HepG2 (cell line): ENCODE measurements around the gene EBF4. TPM values are rescaled to one million over a fixed set of nuclear protein-coding genes. Genes with fewer than 3 reads are reported as not detected.

Source experiments
- BORCS8-MEF2B ChIP-seq: sonication (generic); formaldehyde crosslinking; IDR thresholded peaks from 2 replicates; pipeline ENCODE4 v1.8.0; 2022; ENCODE audit warnings: mild to moderate bottlenecking, missing genetic modification reagents
- BRD4 ChIP-seq: sonication (generic); formaldehyde crosslinking; IDR thresholded peaks from 2 replicates; pipeline ENCODE4 v1.4.0; 2020; ENCODE audit warnings: missing genetic modification reagents
- CEBPG ChIP-seq: IDR thresholded peaks from 2 replicates; pipeline ENCODE4 v1.6.1; 2016
- FOSL1 ChIP-seq: sonication (generic); formaldehyde crosslinking; IDR thresholded peaks from 2 replicates; pipeline ENCODE4 v1.9.0; 2021; ENCODE audit warnings: missing genetic modification reagents, borderline replicate concordance
- GABPB1 ChIP-seq: IDR thresholded peaks from 2 replicates; pipeline ENCODE4 v1.6.1; 2016; ENCODE audit warnings: mild to moderate bottlenecking, missing genetic modification reagents, moderate library complexity, missing compliant biosample characterization
- HDAC1 ChIP-seq: sonication (generic); formaldehyde crosslinking; IDR thresholded peaks from 2 replicates; pipeline ENCODE4 v1.5.1; 2020; ENCODE audit warnings: mild to moderate bottlenecking, missing genetic modification reagents
- HOXA9 ChIP-seq: sonication (generic); formaldehyde crosslinking; IDR thresholded peaks from 2 replicates; pipeline ENCODE4 v1.8.1; 2022; ENCODE audit warnings: missing genetic modification reagents, mild to moderate bottlenecking, moderate library complexity, borderline replicate concordance
- NKX3-1 ChIP-seq: sonication (generic); formaldehyde crosslinking; IDR thresholded peaks from 2 replicates; pipeline ENCODE4 v1.5.0; 2020; ENCODE audit warnings: missing genetic modification reagents
- SMARCC2 ChIP-seq: fragments of 450-650 bp; IDR thresholded peaks from 2 replicates; pipeline ENCODE4 v1.6.1; 2017; ENCODE audit warnings: antibody characterized with exemption, mild to moderate bottlenecking
- SMYD3 ChIP-seq: sonication (generic); formaldehyde crosslinking; IDR thresholded peaks from 2 replicates; pipeline ENCODE4 v1.8.1; 2023; ENCODE audit warnings: mild to moderate bottlenecking, missing genetic modification reagents
- SPEN ChIP-seq: sonication (generic); formaldehyde crosslinking; IDR thresholded peaks from 2 replicates; pipeline ENCODE4 v1.5.1; 2020; ENCODE audit warnings: low read depth, mild to moderate bottlenecking, missing genetic modification reagents
- TBL1XR1 ChIP-seq: fragments of 150-350 bp; IDR thresholded peaks from 2 replicates; pipeline ENCODE4 v1.6.1; 2014; ENCODE audit warnings: borderline replicate concordance, low read length; ENCODE audit not compliant: partially characterized antibody
- YEATS4 ChIP-seq: sonication (generic); formaldehyde crosslinking; IDR thresholded peaks from 2 replicates; pipeline ENCODE4 v1.4.0; 2020; ENCODE audit warnings: missing genetic modification reagents, borderline replicate concordance
- ZNF430 ChIP-seq: sonication (generic); formaldehyde crosslinking; IDR thresholded peaks from 2 replicates; pipeline ENCODE4 v1.9.0; 2021; ENCODE audit warnings: mild to moderate bottlenecking, missing genetic modification reagents
- ZNF552 ChIP-seq: sonication (generic); formaldehyde crosslinking; IDR thresholded peaks from 2 replicates; pipeline ENCODE4 v1.9.0; 2022; ENCODE audit warnings: missing genetic modification reagents, mild to moderate bottlenecking, borderline replicate concordance
- polyA plus RNA-seq, 8 experiments: library from polyadenylated mRNA; depleted of rRNA in 3 of 8; stranded (reverse) in 7 of 8; unstranded in 1 of 8; fragments of >200 nt; fragmentation: Illumina TruSeq in 4 of 8; extraction: Trizol in 4 of 8; gene quantifications; 2 replicates each; pipeline versions ENCODE4 v1.2.1 to v1.2.3, GENCODE V29; 2011 to 2016; ENCODE audit warnings: low read depth in 4 of 8, missing spikeins in 1 of 8, mixed read lengths in 1 of 8; ENCODE audit not compliant: insufficient read depth in 1 of 8
- total RNA-seq, 5 experiments: library from RNA; depleted of rRNA; stranded (reverse); fragments of >200 nt; fragmentation: Illumina TruSeq; extraction: Trizol; gene quantifications; 2 replicates each; pipeline ENCODE4 v1.2.3, GENCODE V29; 2016; ENCODE audit warnings: low read depth in 1 of 5
- TF ChIP-seq, protein P1 (sequence below): sonication (generic); formaldehyde crosslinking; IDR thresholded peaks from 2 replicates; pipeline ENCODE4 v1.4.0; 2020; ENCODE audit warnings: missing genetic modification reagents, borderline replicate concordance
- TF ChIP-seq, protein P2 (sequence below): sonication (generic); formaldehyde crosslinking; conservative IDR thresholded peaks from 2 replicates; pipeline ENCODE4 v1.4.0; 2020; ENCODE audit warnings: missing genetic modification reagents
- TF ChIP-seq, protein P3 (sequence below): IDR thresholded peaks from 2 replicates; pipeline ENCODE4 v1.6.1; 2018; ENCODE audit warnings: missing genetic modification reagents
- TF ChIP-seq, protein P4 (sequence below): sonication (generic); formaldehyde crosslinking; IDR thresholded peaks from 2 replicates; pipeline ENCODE4 v1.8.0; 2022; ENCODE audit warnings: low read depth, missing genetic modification reagents
- TF ChIP-seq, protein P5 (sequence below): sonication (generic); formaldehyde crosslinking; IDR thresholded peaks from 2 replicates; pipeline ENCODE4 v1.5.1; 2020; ENCODE audit warnings: missing genetic modification reagents, mild to moderate bottlenecking, borderline replicate concordance

EBF4 gene
- total and polyA plus RNA-seq, 2 of the 13 experiments (the other 11 are each of a cell fraction or from before 2014, with no cell fraction given) = 0.84 to 2.2 TPM

DNA sequence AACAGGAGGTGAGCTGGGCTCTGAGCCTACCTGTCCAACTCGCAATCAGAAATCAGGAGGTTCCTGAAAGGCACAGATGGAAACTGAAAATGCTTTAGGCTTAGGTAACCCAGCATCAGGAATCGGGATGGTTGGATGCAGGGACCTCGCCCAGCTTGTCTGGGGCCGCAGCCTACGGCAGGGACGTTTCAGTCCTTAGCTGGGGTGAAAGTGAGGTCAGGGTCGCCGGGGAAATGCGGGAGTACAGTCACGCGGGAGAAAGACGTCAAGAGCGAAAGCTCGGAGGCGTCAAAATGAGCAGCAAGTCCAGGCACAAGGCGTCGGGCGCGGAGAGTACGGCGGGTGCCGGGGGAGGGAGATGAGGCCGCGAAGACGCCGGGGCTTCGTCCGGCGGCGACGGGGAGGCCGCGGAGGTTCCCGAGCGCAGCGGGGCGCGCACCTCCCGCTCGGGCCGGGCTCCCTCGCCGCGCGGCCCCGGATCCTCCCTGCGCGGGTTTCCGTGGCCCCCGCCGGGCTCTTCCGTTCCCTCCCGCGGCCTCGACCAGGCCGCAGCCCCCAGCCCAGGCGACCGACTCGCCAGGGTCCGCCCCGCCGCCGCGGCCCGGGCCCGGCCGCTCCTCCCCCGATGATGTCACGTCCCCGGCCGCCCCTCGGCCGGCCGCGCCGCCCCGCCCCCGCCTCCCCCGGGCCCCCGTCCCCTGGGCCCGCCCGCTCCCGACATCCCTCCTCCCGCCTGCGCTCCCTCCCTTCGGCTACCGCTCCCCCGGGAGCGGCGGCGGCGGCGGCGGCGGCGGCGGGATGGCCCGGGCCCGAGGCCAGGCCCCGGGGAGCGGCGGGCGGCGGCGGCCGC lies at the start of gene EBF4 (continued):
- TF ChIP-seq, protein P1, sequence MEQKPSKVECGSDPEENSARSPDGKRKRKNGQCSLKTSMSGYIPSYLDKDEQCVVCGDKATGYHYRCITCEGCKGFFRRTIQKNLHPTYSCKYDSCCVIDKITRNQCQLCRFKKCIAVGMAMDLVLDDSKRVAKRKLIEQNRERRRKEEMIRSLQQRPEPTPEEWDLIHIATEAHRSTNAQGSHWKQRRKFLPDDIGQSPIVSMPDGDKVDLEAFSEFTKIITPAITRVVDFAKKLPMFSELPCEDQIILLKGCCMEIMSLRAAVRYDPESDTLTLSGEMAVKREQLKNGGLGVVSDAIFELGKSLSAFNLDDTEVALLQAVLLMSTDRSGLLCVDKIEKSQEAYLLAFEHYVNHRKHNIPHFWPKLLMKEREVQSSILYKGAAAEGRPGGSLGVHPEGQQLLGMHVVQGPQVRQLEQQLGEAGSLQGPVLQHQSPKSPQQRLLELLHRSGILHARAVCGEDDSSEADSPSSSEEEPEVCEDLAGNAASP (CRISPR knock-in tag) = peak; percentile 88; the same call in 1 of the 2 replicates
- TF ChIP-seq GABPB1 (CRISPR knock-in tag) = peak; percentile 70
- TF ChIP-seq SMARCC2 = no peak
- TF ChIP-seq FOSL1 = no peak
- peak; percentile 74; the same call in 1 of the 2 replicates for TF ChIP-seq ZNF552 (CRISPR knock-in tag)
- TF ChIP-seq, protein P2, sequence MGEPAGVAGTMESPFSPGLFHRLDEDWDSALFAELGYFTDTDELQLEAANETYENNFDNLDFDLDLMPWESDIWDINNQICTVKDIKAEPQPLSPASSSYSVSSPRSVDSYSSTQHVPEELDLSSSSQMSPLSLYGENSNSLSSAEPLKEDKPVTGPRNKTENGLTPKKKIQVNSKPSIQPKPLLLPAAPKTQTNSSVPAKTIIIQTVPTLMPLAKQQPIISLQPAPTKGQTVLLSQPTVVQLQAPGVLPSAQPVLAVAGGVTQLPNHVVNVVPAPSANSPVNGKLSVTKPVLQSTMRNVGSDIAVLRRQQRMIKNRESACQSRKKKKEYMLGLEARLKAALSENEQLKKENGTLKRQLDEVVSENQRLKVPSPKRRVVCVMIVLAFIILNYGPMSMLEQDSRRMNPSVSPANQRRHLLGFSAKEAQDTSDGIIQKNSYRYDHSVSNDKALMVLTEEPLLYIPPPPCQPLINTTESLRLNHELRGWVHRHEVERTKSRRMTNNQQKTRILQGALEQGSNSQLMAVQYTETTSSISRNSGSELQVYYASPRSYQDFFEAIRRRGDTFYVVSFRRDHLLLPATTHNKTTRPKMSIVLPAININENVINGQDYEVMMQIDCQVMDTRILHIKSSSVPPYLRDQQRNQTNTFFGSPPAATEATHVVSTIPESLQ (CRISPR knock-in tag) = no peak
- TF ChIP-seq, protein P3, sequence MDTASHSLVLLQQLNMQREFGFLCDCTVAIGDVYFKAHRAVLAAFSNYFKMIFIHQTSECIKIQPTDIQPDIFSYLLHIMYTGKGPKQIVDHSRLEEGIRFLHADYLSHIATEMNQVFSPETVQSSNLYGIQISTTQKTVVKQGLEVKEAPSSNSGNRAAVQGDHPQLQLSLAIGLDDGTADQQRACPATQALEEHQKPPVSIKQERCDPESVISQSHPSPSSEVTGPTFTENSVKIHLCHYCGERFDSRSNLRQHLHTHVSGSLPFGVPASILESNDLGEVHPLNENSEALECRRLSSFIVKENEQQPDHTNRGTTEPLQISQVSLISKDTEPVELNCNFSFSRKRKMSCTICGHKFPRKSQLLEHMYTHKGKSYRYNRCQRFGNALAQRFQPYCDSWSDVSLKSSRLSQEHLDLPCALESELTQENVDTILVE = 0 out of 2 replicates have a peak, but pooled peaks have one; percentile 24
- no peak for TF ChIP-seq TBL1XR1
- TF ChIP-seq BRD4 (CRISPR knock-in tag) = no peak; the same call in 1 of the 2 replicates
- TF ChIP-seq BORCS8-MEF2B = peak; percentile 94
- TF ChIP-seq, protein P4, sequence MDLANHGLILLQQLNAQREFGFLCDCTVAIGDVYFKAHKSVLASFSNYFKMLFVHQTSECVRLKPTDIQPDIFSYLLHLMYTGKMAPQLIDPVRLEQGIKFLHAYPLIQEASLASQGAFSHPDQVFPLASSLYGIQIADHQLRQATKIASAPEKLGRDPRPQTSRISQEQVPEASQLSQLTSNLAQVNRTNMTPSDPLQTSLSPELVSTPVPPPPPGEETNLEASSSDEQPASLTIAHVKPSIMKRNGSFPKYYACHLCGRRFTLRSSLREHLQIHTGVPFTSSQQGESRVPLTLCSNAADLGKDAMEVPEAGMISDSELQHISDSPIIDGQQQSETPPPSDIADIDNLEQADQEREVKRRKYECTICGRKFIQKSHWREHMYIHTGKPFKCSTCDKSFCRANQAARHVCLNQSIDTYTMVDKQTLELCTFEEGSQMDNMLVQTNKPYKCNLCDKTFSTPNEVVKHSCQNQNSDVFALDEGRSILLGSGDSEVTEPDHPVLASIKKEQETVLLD (CRISPR knock-in tag) = peak; percentile 77
- 0 out of 2 replicates have a peak, but pooled peaks have one; percentile 33 for TF ChIP-seq HDAC1
- no peak for TF ChIP-seq YEATS4 (CRISPR knock-in tag)
- TF ChIP-seq CEBPG (CRISPR knock-in tag) = no peak
- no peak for TF ChIP-seq SMYD3 (CRISPR knock-in tag)
- peak; percentile 73; the same call in 1 of the 2 replicates for TF ChIP-seq SPEN (CRISPR knock-in tag)
- TF ChIP-seq NKX3-1 (CRISPR knock-in tag) = no peak; the same call in 1 of the 2 replicates
- peak; percentile 44; the same call in 1 of the 2 replicates for TF ChIP-seq ZNF430 (CRISPR knock-in tag)
- TF ChIP-seq, protein P5, sequence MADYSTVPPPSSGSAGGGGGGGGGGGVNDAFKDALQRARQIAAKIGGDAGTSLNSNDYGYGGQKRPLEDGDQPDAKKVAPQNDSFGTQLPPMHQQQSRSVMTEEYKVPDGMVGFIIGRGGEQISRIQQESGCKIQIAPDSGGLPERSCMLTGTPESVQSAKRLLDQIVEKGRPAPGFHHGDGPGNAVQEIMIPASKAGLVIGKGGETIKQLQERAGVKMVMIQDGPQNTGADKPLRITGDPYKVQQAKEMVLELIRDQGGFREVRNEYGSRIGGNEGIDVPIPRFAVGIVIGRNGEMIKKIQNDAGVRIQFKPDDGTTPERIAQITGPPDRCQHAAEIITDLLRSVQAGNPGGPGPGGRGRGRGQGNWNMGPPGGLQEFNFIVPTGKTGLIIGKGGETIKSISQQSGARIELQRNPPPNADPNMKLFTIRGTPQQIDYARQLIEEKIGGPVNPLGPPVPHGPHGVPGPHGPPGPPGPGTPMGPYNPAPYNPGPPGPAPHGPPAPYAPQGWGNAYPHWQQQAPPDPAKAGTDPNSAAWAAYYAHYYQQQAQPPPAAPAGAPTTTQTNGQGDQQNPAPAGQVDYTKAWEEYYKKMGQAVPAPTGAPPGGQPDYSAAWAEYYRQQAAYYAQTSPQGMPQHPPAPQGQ (CRISPR knock-in tag) = no peak
- TF ChIP-seq HOXA9 (CRISPR knock-in tag) = no peak; the same call in 1 of the 2 replicates
